MCF 10A (cell line): ENCODE results near the gene ALDH3A2. TPM values are rescaled to one million over a fixed set of nuclear protein-coding genes. Genes with fewer than 3 reads are reported as not detected.

ENCODE experiments used
- BruUV-seq: library from RNA; stranded (reverse); fragments of 400-500 nt; replicated peaks from 2 replicates; lab custom pipeline; 2021; lab: Mats Ljungman, UMichigan
- CTCF ChIA-PET: fragments of 300-600 bp; sonication (Branson Sonifier 250); formaldehyde crosslinking; extraction: SDS; loops from one replicate; lab custom pipeline; 2021; ENCODE audit warnings: antibody characterized with exemption, inconsistent platforms; lab: Yijun Ruan, JAX
- POLR2A ChIA-PET: fragments of 300-600, 350-650 bp; sonication (Branson Sonifier 250); formaldehyde crosslinking; extraction: SDS; loops from one replicate; lab custom pipeline; 2020; ENCODE audit warnings: antibody characterized with exemption, inconsistent platforms; lab: Yijun Ruan, JAX
- DNase-seq: peaks from one replicate; pipeline ENCODE4 v3.0.0-alpha.2; 2018; ENCODE audit not compliant: unreplicated experiment
- H3K27ac Mint-ChIP-seq: one replicate; pipeline ENCODE4 v1.8.0; 2022; ENCODE audit warnings: mild to moderate bottlenecking, low read depth, mixed read lengths; ENCODE audit not compliant: unreplicated experiment
- H3K27me3 Mint-ChIP-seq: one replicate; pipeline ENCODE4 v1.8.0; 2022; ENCODE audit warnings: mixed read lengths; ENCODE audit not compliant: insufficient read depth, unreplicated experiment
- H3K36me3 Mint-ChIP-seq: one replicate; pipeline ENCODE4 v1.8.0; 2022; ENCODE audit warnings: mild to moderate bottlenecking, moderate library complexity, mixed read lengths; ENCODE audit not compliant: insufficient read depth, unreplicated experiment
- H3K4me1 Mint-ChIP-seq: one replicate; pipeline ENCODE4 v1.8.0; 2022; ENCODE audit warnings: mixed read lengths; ENCODE audit not compliant: insufficient read depth, unreplicated experiment
- H3K4me3 Mint-ChIP-seq: one replicate; pipeline ENCODE4 v1.8.0; 2022; ENCODE audit warnings: mild to moderate bottlenecking, moderate library complexity, mixed read lengths; ENCODE audit not compliant: unreplicated experiment
- H3K9me3 Mint-ChIP-seq: one replicate; pipeline ENCODE4 v1.8.0; 2022; ENCODE audit warnings: mixed read lengths; ENCODE audit not compliant: unreplicated experiment
- intact Hi-C: fragments of 100-400 bp; cut with micrococcal nuclease; formaldehyde crosslinking; loops from 2 replicates; pipeline ENCODE4 v1.14.1; 2022
- total RNA-seq: library from RNA; stranded (reverse); gene quantifications from 2 replicates; pipeline ENCODE4 v1.2.3, GENCODE V29; 2022
- TF ChIP-seq, protein P1 (sequence below): fragments of 200-600 bp; IDR thresholded peaks from one replicate; pipeline ENCODE4 v1.8.0; 2022; ENCODE audit warnings: antibody characterized with exemption, mild to moderate bottlenecking; ENCODE audit not compliant: unreplicated experiment

ALDH3A2 gene
- total RNA-seq, 1 experiment from 2014 or later, result 50.9 TPM

DNA sequence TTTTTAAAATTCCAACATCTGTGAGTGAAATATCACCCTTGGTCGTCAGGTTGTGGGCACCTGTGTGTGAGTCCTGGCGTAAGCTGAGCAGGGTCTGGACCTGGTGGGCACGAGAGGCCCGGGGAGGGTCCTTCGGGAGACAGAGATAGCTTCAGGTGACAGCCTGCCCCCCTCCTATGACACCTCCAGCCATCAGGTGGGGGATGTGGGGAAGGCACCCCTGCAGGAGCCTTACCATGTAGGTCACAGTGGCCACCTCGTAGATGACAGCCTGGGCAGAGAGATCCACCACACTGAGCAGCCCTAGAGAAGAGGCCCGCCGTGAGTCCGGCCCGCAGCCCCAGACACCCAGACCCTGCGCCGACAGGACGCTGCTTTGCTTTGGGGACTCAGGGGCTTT lies 56.6 kb downstream of the ALDH3A2 start:
- ChIA-PET CTCF (interaction anchor here (1.0 to 2.7 kb wide), 2 partner anchors 14 to 49 kb away, joined by 5 to 11 read pairs; no protein-coding TSS in a partner anchor), POLR2A (interaction anchor here (0.9 to 3.0 kb wide), 2 partner anchors 22 to 31 kb away, joined by 3 to 26 read pairs; no protein-coding TSS in a partner anchor)
- peaks cover 10% of the 10 kb centered on the region for H3K4me1 Mint-ChIP-seq
- BruUV-seq, result no TSS peak
- no peaks in the 10 kb centered on the region for H3K27me3 Mint-ChIP-seq
- intact Hi-C loops, result no loop called here
- H3K4me3 Mint-ChIP-seq, result no peak overlapping the region
- no peak overlapping the region for H3K27ac Mint-ChIP-seq
- H3K9me3 Mint-ChIP-seq, result no peaks in the 10 kb centered on the region
- TF ChIP-seq, protein P1, sequence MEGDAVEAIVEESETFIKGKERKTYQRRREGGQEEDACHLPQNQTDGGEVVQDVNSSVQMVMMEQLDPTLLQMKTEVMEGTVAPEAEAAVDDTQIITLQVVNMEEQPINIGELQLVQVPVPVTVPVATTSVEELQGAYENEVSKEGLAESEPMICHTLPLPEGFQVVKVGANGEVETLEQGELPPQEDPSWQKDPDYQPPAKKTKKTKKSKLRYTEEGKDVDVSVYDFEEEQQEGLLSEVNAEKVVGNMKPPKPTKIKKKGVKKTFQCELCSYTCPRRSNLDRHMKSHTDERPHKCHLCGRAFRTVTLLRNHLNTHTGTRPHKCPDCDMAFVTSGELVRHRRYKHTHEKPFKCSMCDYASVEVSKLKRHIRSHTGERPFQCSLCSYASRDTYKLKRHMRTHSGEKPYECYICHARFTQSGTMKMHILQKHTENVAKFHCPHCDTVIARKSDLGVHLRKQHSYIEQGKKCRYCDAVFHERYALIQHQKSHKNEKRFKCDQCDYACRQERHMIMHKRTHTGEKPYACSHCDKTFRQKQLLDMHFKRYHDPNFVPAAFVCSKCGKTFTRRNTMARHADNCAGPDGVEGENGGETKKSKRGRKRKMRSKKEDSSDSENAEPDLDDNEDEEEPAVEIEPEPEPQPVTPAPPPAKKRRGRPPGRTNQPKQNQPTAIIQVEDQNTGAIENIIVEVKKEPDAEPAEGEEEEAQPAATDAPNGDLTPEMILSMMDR, result no peak
- H3K36me3 Mint-ChIP-seq, result peaks cover 4% of the 10 kb centered on the region
- no peak for DNase-seq

DNA sequence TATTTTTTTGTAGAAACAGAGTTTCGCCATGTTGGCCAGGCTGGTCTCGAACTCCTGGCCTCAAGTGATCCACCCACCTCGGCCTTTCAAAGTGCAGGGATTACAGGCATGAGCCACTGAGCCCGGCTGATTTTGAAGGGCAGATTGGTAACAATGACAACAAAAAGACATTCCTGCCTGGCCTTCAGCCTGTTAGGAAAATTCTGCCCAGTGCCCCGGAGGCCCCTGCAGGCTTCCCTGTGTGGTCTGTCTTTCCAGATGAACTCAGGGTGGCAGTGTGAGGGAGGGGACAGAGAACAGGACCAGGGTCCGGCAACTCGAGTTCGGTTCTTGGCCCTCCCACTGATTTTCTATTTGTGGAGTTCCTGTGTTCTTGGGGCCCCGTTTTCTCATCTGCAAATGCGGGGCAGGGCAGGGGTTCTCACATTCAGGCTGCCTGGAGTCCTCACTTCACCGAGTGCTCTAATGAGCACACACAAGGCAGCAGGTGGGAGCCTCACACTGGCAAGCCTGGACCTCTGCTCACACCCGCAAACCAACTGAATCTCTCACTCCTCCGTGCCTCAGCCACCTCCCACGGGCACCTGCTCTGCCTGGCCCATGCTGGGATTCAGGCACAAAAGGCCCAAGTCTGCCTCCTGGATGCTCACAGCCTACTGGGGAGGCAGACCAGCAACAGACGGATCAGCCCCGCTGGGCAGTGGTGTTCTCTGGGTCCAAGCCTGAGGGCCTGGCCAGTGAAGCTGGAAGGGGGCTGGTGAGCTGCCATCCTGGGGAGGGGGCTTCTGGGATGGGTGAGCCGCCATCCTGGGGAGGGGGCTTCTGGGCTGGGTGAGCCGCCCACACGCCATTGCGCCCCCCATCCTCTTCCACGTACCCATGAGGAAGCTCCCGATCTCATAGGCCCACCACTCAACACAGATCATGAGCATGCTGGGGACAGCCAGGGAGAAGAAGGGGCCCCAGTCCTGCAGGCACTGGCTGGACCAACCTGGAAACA lies 57.5 kb downstream of the ALDH3A2 start:
- POLR2A ChIA-PET, result interaction anchor here (0.6 to 3.0 kb wide), 17 partner anchors 8 to 328 kb away, joined by 3 to 40 read pairs (median 6); partner anchors contain the start of genes ALDH3A1, ALDH3A2 and MAPK7

DNA sequence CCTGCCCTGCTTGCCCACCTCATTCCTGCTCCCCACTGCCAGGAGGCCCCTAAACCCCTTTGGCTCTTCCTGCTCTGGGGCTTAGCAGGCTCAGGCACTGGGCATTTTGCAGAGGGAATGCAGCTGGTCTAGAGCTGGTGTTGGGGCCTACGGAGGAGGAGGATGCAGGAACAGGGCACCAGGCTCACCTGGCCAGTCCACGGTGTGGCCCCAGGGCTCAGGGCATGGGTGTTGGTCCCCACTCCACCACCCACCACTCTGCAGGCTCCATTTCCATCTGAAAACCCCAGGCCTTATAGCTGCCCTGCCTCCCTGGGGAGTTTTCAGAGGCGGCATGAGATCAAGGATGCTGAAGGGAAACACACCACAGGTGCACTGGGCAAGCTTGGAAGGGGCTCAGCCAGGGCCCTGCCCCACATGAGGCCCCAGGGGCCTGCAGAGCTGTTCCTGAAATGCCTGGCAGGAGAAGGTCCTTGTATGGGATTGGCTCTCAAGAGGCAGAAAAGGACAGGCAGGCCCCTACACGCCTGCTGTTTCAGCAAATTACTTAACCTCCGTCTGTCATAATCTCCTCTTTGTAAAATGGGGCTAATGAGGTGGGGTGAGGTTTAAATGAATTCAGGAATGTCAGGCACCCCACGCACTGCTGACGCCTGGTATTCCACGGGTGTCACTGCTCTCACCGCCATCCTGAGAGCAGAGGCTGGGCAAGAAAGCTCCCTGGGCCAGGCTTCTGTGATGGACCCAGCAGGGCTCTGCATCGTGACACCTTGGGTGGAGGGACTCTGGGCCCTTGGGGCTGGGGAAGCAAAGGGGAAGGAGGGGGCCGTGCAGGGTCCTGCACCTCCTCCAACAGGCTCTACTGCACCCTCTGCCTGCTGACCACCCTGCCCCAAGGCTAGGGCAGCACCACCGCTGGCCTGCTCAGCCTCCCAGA lies 58.5 kb downstream of the ALDH3A2 start:
- DNase-seq, result peak; percentile 87
- no peaks in the 10 kb centered on the region for H3K27me3 Mint-ChIP-seq
- POLR2A ChIA-PET, result interaction anchor here (0.6 to 3.0 kb wide), 21 partner anchors 9 to 329 kb away, joined by 3 to 40 read pairs (median 5); partner anchors contain the start of genes ALDH3A1, ALDH3A2, MAPK7 and SLC47A2
- intact Hi-C loops, result no loop called here
- no peak overlapping the region for H3K4me3 Mint-ChIP-seq
- H3K27ac Mint-ChIP-seq, result peak overlapping the region; percentile 27
- H3K9me3 Mint-ChIP-seq, result no peaks in the 10 kb centered on the region
- peaks cover 10% of the 10 kb centered on the region for H3K4me1 Mint-ChIP-seq
- no TSS peak for BruUV-seq
- no peaks in the 10 kb centered on the region for H3K36me3 Mint-ChIP-seq
- CTCF ChIA-PET, result interaction anchor here (1.0 to 2.7 kb wide), 5 partner anchors 12 to 55 kb away, joined by 3 to 14 read pairs (median 7); no protein-coding TSS in a partner anchor
- TF ChIP-seq, protein P1, result no peak

More for the DNA sequence above, 57.5 kb downstream of the ALDH3A2 start:
- no peak overlapping the region for H3K27ac Mint-ChIP-seq
- H3K4me1 Mint-ChIP-seq, result peaks cover 10% of the 10 kb centered on the region
- intact Hi-C loops, result no loop called here
- H3K9me3 Mint-ChIP-seq, result no peaks in the 10 kb centered on the region
- H3K27me3 Mint-ChIP-seq, result no peaks in the 10 kb centered on the region
- CTCF ChIA-PET, result interaction anchor here (1.0 to 2.7 kb wide), 4 partner anchors 13 to 54 kb away, joined by 5 to 14 read pairs (median 9); no protein-coding TSS in a partner anchor
- DNase-seq, result no peak
- H3K36me3 Mint-ChIP-seq, result peaks cover 4% of the 10 kb centered on the region
- no peak overlapping the region for H3K4me3 Mint-ChIP-seq
- TF ChIP-seq, protein P1, result no peak
- no TSS peak for BruUV-seq
